Upper lobe of left lung (tissue), 4 donors: ENCODE measurements around the gene GPR15.

Source experiments
- EP300 ChIP-seq, 4 donors: sonication (generic); formaldehyde crosslinking; IDR thresholded peaks; one replicate each; pipeline ENCODE4 v1.5.1; 2017; ENCODE audit warnings: antibody characterized with exemption in 4 of 4, control low read depth in 2 of 4
- POLR2A ChIP-seq, 4 donors: fragments of 450-650 bp; IDR thresholded peaks; one replicate each; pipeline ENCODE4 v1.5.1; 2016 to 2017; ENCODE audit warnings: antibody characterized with exemption in 4 of 4, mild to moderate bottlenecking in 2 of 4
- POLR2AphosphoS5 ChIP-seq, 2 donors: sonication (generic); formaldehyde crosslinking; IDR thresholded peaks; one replicate each; pipeline ENCODE4 v1.5.1; 2017; ENCODE audit warnings: antibody characterized with exemption in 2 of 2
- TF ChIP-seq, protein P1 (sequence below), 6 experiments: fragments of 450-650 bp in 4 of 6; fragments of 200-600 bp in 2 of 6; sonication (generic) in 2 of 6; IDR thresholded peaks; one replicate each; pipeline ENCODE4 v1.5.1; 2016 to 2019; ENCODE audit warnings: antibody characterized with exemption in 6 of 6

DNA sequence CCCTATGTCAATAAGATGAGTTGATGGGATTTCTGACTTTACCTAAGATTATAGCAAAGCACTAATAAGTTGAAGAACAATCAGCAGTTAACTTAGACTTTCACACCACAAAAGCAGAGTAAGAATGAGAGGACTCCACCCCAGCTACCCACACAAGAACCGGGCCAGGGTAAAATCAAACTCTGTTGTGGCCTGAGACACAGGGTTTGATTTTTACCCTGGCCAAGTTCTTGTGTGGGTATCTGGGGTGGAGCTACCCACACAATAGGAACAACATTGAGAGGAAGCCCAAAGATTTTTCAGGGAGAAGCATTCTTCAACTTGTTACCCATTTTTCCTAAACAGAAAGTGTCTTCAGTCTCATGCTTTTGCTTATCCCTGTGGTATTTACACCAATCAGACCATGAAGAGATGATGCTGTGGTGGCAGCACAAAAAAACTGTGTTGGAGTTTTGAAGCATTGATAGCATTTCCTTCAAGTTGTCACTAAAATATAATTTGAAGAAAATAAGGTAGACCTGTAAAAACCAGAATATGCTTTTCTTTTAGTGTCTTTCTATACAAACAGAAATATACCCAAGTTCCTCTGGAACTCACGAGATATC is 36.0 kb downstream of the GPR15 start:
- TF ChIP-seq POLR2A (IDR thresholded peaks at IDR 0.05): no peak
- TF ChIP-seq, protein P1, sequence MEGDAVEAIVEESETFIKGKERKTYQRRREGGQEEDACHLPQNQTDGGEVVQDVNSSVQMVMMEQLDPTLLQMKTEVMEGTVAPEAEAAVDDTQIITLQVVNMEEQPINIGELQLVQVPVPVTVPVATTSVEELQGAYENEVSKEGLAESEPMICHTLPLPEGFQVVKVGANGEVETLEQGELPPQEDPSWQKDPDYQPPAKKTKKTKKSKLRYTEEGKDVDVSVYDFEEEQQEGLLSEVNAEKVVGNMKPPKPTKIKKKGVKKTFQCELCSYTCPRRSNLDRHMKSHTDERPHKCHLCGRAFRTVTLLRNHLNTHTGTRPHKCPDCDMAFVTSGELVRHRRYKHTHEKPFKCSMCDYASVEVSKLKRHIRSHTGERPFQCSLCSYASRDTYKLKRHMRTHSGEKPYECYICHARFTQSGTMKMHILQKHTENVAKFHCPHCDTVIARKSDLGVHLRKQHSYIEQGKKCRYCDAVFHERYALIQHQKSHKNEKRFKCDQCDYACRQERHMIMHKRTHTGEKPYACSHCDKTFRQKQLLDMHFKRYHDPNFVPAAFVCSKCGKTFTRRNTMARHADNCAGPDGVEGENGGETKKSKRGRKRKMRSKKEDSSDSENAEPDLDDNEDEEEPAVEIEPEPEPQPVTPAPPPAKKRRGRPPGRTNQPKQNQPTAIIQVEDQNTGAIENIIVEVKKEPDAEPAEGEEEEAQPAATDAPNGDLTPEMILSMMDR (IDR thresholded peaks at IDR 0.05): no peak
- TF ChIP-seq POLR2AphosphoS5 (IDR thresholded peaks at IDR 0.05): no peak
- TF ChIP-seq EP300 (IDR thresholded peaks at IDR 0.05): no peak
